ENCODE data around the gene SPR.
"Not testable (repeated sequence)": the region's sequence is repeated elsewhere in the genome, so short reads cannot be mapped to it uniquely, and the experiment has no call there.

Gene SPR

DNA sequence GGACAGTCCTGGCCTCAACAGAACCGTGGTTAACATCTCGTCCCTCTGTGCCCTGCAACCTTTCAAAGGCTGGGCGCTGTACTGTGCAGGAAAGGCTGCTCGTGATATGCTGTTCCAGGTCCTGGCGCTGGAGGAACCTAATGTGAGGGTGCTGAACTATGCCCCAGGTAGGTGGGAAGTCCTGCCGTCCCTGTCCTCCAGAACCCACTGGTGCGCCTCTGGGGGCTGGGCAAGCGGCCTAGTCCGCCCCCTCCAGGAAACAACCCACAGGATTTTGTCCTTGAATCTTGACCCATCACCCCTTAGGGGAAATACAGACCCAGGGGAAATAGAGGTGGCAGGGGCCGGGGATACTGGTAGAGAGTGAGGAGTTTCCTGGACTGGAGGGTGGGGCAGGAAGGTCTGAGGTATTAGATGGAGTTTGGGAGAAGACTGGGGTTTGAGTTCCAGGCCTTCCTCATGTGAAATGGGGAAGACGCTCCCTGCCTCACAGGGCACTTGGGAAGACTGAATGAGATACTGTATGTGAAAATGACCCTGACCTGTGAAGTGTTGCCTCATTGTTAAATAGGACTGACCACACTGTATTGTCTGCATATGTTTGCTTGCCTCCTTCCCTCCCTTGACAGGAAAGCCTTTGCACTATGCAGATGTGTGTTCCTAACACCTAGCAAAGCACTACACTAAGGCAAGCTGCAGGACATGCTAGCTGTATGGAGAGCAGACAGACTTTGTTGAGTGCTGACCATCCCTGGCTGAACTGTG, 1.4 kb downstream of the SPR start:
- DNase-seq (ENCODE audit: low spot score) = no peak

DNA sequence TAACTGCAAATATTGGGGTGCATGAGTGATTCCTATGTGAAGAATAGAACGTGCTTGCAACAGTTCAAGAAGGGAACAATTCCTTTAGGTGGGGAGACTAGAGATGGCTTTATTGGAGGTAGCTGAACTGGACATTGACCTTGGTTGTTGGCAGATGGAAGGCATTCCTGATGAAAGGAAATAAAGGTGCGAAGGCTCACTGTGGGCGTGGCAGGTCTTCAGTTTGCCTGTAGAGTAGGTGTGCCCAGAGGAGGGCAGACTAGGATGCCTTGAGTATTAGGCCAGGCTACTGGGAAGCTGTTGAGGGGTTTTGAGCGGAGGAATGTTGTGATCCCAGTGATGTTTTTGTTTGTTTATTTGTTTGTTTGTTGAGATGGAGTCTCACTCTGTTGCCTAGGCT, 2.8 kb downstream of the SPR start:
- no peak for DNase-seq (ENCODE audit: low spot score)

GRCh38 chr2:72891091-72891818, 4.0 kb downstream of the SPR start:
- DNase-seq (ENCODE audit: low spot score) = no peak

- DNase-seq (ENCODE audit: low spot score) = peak; percentile 90
These were observed 5.4 kb downstream of the SPR start for GRCh38 chr2:72892506-72893173.

GRCh38 chr2:72893594-72894319, 6.5 kb downstream of the SPR start:
- DNase-seq (ENCODE audit: low spot score) = peak; percentile 76

DNA sequence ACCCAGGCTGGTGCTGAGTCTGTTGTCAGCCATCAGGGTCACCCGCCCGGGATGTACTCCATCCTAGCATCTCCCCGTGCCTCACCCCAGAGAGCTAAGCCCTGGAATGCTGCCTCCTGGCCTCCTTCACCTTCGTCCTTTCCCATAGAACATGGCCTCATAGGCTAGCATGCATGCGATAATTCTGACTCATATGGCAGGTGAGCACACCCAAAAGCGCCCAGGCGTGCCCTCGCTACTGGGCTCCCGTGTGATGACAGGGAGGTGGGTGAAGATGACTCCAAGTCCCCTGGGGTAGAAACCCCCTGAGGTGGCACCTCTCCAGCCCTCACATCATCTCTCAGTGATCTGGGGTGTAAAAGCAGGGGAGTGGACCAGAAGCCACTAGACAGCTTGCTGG, 7.3 kb downstream of the SPR start:
- DNase-seq (ENCODE audit: low spot score) = no peak

DNA sequence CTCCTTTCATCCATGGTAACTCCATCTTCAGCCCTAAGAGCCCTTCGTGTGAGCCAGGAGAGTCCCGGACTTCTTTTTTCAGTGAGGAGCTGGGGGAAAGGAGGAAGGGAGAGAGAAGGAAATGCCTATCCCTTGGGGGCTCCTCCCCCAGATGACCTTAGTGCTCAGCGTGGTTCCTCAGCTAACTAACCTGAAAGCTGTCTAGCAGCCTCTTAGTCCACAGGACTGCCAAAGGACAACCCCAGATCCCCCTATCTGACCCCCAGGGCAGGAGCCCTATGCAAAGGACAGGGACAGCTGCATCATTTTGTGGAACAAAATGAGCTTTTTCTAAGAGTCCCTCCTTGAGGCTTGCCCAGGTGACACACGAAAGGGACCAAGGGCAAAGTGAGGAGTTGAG, 7.9 kb downstream of the SPR start:
- DNase-seq (ENCODE audit: low spot score) = no peak

DNA sequence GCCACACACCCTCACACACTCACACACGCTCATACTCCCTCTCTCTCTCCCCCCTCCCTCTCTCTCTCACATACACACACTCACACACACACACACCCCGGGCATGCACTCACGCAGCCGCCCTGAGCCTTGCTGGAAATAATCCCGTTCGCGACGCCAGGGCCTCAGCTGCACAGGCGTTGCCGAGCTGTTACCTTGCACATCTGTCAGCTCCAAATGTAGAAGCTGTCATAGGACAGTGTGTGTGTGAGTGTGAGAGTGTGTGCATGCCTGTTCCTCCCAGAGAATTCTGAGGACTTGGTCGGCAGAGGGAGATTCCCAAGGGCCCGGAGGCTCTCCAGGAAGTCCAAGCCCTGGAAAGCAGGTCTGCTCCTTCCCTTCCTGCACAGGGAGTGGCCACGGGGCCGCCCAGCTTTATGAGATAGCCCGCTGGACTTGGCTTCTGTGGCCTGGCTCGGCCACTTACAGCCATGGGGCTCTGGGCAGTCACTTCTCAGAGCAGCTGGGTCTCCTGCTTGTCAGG, 8.6 kb downstream of the SPR start:
- DNase-seq (ENCODE audit: low spot score) = peak; percentile 40

GRCh38 chr2:72896446-72896845, 9.2 kb downstream of the SPR start:
- DNase-seq (ENCODE audit: low spot score) = no peak

DNA sequence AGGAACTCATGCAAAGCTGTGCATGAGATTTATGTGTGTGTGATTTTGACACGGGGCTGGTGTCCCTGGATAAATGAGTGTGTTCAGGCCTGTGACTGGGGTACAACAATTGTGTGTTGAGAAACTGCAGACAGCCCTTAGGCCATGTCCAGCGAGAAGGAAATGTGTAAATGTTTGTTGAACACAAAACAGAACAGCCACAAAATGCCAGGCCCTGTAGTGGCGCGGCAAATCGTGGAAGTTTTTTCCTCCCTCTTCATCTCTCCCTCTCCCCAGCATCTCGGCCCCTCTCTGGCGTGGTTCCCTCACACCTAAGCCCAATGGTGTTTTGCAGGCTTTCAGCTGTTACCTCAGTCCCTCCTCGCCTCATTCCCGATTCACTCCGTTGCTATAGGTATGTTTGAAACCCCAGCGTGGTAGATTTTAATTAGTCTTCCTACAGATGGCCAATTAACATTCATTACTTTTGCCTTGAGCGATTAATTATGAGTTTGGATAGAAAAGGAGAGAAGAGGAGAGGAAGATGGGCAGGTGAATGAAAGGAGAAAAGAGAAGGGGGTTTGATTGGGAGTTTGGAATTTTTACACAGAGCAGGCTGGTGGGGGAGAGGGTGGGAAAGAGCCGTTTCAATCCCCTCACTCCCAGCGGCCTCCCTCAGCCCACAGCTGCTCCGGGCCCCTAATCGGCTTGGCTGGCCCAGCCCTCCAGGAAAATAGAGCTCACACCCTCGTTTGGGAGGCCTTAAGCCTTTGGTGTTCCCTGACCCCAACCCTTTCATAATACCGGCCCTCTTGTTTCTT, 10.8 kb downstream of the SPR start:
- no peak for DNase-seq (ENCODE audit: low spot score)

DNA sequence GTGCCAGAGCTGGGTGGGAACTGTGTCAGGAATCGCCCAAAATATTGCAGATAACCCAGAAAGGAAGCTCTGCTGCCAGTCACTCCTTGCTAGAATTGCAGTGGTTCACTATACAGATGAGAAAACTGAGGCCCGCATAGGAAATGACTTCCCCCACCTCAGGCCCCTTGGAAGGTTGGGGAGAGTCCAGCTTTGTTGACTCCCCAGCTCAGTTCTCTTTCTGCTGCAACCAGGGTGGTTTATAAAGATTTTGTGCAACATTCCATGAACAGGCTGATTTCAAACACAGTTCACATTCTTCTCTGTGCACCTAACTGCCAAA, 11.3 kb downstream of the SPR start:
- no peak for DNase-seq (ENCODE audit: low spot score)

DNA sequence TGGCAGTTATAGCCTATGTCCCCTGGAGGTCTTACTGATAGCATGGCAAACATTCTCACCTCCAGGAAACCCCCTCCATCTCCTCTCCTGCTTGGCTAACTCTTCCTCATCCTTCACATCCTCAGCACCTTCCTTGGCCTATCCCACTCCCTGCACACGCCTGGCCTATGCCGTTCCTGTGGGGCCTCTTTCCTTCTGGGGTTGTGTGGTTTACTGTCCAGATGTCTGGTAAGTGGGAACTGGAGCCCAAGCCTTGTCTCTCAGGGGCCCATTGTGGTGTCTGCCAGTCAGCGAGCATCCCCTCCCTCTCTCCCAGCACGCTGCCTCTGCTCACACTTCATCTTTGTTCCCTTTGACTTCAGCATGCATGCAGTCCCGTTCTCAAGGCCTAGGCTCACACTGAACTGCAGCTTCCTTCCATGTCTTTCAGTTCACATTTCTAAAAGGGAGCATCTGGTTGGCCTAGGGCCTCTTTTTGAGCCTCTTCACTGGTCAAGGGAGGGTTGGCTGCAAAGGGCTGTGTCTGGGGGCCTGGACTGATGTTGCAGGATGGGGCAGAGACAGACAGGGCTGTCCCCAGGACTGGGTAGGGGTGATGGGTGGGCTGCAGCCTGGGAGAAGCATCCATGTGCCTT, 13.1 kb downstream of the SPR start:
- no peak for DNase-seq (ENCODE audit: low spot score)

GRCh38 chr2:72901426-72901825, 14.2 kb downstream of the SPR start:
- no peak for DNase-seq (ENCODE audit: low spot score)

DNA sequence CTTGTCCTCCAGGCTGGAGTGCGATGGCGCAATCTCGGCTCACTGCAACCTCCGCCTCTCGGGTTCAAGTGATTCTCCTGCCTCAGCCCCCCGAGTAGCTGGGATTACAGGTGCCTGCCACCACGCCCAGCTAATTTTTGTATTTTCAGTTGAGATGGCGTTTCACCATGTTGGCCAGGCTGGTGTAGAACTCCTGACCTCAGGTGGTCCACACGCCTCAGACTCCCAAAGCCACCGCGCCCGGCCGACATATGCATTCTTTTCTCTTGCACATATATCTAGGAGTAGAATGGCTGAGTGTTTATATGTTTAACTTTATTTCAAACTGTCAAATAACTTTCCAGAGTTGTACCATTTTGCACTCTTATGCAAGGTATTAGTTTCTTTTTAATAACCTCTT, 20.2 kb downstream of the SPR start:
- not testable (repeated sequence) for DNase-seq (ENCODE audit: low spot score)

GRCh38 chr2:72908741-72909140, 21.5 kb downstream of the SPR start:
- DNase-seq (ENCODE audit: low spot score) = no peak

GRCh38 chr2:72911256-72911655, 24.0 kb downstream of the SPR start:
- DNase-seq (ENCODE audit: low spot score) = no peak

DNA sequence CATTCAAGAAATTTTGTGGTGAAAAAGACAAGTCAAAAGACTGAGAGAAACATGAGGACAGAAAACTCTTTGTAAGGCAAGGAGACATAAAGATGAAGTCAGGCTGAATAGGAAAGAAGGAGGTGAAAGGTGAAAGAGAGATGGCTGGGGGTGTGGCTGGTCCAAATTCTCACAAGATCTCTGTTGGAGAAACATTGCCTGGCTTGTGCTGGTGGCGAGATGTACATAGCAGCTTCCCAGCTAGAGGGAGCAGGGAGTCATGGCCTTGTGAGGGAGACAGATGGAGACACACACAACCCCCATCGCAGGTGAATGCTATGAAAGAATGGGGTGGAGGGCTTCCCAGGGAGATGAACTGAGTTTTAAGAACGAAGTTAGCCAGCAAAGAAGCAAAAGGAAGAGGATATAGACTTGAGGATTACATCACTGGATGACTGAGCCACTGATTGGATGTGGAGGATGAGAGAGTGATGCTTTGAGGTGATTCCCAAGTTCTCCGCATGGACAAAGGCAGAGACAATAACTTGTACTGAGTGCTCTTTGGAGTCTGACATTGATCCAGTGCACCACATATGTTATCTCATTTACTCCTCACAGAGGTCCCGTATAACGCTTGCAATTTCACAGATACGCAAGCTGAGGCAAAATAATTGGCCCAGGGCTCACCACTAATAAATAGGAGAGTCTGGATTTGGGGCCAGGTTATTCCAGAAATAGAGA, 26.4 kb downstream of the SPR start:
- no peak for DNase-seq (ENCODE audit: low spot score)

DNA sequence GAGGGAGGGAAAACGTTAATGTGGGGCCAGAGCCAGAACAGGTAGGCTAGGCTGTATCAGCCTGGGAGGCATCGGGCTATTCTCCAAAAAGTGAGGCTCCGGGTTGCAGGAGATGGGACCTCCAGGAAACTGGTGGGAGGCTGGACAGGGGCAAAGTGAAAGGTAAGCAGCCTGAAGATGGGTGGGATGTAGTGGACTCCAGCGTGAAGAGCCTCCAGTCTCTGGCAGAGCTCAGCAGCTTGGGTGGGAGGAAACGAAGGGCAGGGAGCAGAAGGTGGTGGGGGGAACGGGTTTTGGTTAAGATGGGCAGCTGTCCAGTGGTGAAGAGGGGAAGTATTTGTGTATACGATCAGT, 27.0 kb downstream of the SPR start:
- DNase-seq (ENCODE audit: low spot score) = no peak

DNA sequence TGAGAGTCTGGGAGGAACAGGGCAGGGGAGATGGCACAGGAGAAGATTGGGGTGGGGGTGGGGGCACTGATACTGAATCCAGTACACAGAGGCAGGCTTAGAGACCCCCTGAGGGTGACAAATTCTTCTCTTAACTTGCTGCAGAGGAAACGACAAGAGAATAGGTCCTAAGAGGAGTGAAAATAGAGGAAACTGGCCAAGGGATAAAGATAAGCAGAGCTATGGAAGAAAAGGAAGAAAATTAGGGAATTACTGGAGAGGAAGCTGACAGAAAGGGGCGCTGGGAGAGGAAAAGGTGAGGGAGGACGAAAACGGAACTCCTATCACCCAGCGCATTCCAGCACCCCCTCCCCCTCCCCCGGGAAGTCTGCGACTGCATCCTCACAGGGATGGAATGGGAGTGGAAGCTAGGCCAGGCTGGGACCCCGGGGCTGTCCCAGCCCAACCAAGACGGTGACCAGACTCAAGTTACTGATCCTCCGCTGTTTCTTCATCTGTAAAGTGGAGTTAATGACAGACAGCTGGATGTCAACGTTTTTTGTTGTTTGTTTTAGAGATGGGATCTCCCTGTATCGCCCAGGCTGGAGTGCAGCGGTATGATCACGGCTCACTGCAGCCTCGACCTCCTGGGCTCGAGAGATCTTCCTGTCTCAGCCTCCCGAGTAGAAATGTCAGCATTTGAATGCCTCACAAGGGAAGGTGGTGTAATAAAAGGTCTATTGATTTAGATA, 27.5 kb downstream of the SPR start:
- DNase-seq (ENCODE audit: low spot score) = no peak
